Measurements from ENCODE around the gene GAMT.

Gene GAMT

DNA sequence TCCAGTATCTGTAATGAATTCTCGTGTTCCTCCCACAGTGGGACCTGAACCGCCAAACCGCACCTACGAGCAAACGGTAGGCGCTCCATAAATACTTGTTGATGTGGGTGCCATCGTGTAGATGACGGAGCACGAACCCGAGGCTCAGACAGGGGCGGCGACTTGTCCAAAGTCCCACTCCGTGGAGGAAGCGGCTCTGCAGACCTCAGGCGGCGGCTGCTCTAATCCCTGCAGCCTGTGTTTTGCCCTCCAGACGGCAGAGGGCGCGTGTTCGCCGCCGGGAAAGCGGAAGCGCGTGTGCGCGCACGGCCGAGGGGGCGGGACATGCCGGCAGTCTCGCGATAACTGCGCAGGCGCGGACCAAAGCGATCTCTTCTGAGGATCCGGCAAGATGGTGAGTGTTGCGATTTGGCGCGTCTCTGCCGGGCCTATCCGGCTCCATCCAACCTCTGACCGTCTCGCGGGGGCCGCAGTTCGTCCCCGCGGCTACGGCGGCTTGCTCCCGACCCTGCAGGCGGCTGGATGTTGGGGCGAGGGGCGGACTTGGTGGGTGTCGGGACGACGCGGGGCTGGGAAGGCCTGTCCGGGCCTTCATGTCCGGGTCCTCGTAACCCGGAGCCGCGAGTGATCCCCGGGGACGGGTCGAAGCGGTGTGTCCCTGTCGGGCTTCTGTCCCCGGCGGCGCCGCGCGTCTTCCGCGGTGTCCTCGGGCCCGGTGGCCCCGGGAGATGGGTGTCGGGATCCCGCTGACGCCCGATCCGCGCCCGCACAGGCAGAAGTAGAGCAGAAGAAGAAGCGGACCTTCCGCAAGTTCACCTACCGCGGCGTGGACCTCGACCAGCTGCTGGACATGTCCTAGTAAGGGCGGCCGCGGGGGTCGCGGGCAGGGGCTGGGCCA, 36.9 kb upstream of the GAMT start, which contains the start of gene RPS15:
Gene RPS15 (plus strand): TSS at position 362 of the 898 bp plus-strand sequence. CDS start 30 bp downstream, at position 392.
- DNase-seq (ENCODE audit: low read depth): peak; percentile 79
- TF ChIP-seq, protein P1, sequence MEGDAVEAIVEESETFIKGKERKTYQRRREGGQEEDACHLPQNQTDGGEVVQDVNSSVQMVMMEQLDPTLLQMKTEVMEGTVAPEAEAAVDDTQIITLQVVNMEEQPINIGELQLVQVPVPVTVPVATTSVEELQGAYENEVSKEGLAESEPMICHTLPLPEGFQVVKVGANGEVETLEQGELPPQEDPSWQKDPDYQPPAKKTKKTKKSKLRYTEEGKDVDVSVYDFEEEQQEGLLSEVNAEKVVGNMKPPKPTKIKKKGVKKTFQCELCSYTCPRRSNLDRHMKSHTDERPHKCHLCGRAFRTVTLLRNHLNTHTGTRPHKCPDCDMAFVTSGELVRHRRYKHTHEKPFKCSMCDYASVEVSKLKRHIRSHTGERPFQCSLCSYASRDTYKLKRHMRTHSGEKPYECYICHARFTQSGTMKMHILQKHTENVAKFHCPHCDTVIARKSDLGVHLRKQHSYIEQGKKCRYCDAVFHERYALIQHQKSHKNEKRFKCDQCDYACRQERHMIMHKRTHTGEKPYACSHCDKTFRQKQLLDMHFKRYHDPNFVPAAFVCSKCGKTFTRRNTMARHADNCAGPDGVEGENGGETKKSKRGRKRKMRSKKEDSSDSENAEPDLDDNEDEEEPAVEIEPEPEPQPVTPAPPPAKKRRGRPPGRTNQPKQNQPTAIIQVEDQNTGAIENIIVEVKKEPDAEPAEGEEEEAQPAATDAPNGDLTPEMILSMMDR (IDR thresholded peaks at IDR 0.05; ENCODE audit: control insufficient read depth, extremely low read depth, insufficient read depth): peak; percentile 99
- H3K4me3 ChIP-seq (ENCODE audit: low read depth, low read length): peak within 1 kb of the TSS; percentile 91

DNA sequence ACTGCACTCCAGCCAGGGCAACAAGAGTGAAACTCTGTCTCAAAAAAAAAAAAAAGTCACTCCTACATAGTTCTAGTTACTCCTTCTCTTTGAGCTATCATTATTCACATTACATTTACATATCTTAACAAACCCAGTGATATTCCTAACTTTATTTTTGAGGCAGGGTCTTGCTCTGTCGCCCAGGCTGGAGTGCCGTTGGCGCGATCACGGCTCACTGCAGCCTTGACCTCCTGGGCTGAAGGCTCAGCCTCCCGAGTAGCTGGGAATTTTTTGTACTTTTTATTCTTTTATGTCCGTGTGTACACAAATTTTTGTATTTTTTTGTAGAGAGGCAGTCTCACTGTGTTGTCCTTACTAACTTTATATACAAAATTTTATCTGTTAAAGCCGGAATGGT, 36.3 kb upstream of the GAMT start:
- no peak overlapping the region; the same call in 1 of the 2 replicates for H3K4me3 ChIP-seq (ENCODE audit: low read depth, low read length)
- TF ChIP-seq, protein P1 (IDR thresholded peaks at IDR 0.05; ENCODE audit: control insufficient read depth, extremely low read depth, insufficient read depth): no peak
- DNase-seq (ENCODE audit: low read depth): no peak

DNA sequence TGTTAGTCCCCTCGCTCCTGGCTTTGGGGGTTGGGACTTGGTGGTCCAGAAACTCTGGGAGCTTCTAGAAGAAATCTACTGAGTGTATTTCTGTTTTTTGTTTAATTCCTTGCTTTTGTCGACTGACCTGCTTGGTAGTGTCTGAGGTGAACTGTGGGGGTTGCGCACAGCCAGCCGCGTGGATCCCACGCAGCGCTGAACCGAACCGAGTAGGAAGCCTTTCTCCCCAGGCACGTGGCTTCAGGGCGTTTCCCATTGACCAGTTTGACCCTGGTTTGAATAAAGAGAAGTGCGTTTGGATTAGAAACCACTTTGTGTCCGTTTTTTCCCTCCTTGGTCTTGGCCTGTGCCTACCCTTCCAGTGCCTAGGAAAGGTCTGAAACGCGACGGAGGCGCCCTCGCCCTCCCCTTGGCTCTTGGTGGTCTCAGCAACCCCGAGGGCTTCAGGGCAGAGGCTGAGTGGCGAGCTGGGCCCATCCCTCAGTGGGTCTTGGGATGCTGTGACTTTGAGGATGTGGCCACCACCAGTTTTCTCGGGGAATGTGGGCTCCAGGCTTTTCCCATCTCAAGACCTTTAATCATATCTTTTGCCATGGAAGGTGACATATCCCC, 34.1 kb upstream of the GAMT start:
- TF ChIP-seq, protein P1 (IDR thresholded peaks at IDR 0.05; ENCODE audit: control insufficient read depth, extremely low read depth, insufficient read depth): no peak
- no peak for DNase-seq (ENCODE audit: low read depth)
- no peak overlapping the region for H3K4me3 ChIP-seq (ENCODE audit: low read depth, low read length)

DNA sequence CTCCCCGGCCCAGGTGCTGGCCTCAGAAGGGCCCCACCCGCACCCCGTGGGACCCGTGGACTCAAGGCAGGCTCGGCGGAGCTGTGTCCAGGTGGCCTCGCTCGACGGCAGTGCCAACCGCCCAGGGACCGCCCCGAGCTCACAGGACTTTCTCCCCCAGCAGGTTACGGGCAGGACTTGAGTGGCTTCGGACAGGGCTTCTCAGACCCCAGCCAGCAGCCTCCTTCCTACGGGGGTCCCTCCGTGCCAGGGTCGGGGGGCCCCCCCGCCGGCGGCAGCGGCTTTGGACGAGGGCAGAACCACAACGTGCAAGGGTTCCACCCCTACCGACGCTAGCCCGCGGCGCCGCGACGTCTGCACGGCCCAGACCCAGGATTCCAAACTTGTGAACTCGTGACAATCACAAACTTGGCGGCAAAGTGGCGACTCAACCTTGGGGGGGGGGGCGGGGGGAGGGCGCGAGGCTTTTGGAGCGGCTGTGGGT, 33.3 kb upstream of the GAMT start:
- no peak for DNase-seq (ENCODE audit: low read depth)
- TF ChIP-seq, protein P1 (IDR thresholded peaks at IDR 0.05; ENCODE audit: control insufficient read depth, extremely low read depth, insufficient read depth): no peak

DNA sequence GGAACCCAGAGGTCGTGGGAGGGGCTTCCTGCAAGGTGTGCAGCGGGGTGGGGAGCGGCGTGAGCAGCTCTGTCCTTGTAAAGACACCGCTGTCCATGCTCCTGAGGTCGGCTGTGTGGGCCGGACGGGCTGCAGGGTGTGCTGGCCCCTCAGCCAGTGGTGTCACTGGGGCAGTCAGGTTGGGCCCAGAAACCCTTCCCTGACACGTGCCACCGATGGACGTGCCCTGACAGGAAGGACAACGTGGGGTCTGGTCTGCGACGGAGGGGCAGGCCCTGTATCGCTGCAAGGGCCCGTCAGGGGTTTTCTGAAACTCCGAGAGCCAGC, 32.7 kb upstream of the GAMT start:
- TF ChIP-seq, protein P1 (IDR thresholded peaks at IDR 0.05; ENCODE audit: control insufficient read depth, extremely low read depth, insufficient read depth): no peak
- H3K4me3 ChIP-seq (ENCODE audit: low read depth, low read length): no peak overlapping the region
- no peak for DNase-seq (ENCODE audit: low read depth)

More for the DNA sequence above, 33.3 kb upstream of the GAMT start:
- H3K4me3 ChIP-seq (ENCODE audit: low read depth, low read length): no peak overlapping the region

DNA sequence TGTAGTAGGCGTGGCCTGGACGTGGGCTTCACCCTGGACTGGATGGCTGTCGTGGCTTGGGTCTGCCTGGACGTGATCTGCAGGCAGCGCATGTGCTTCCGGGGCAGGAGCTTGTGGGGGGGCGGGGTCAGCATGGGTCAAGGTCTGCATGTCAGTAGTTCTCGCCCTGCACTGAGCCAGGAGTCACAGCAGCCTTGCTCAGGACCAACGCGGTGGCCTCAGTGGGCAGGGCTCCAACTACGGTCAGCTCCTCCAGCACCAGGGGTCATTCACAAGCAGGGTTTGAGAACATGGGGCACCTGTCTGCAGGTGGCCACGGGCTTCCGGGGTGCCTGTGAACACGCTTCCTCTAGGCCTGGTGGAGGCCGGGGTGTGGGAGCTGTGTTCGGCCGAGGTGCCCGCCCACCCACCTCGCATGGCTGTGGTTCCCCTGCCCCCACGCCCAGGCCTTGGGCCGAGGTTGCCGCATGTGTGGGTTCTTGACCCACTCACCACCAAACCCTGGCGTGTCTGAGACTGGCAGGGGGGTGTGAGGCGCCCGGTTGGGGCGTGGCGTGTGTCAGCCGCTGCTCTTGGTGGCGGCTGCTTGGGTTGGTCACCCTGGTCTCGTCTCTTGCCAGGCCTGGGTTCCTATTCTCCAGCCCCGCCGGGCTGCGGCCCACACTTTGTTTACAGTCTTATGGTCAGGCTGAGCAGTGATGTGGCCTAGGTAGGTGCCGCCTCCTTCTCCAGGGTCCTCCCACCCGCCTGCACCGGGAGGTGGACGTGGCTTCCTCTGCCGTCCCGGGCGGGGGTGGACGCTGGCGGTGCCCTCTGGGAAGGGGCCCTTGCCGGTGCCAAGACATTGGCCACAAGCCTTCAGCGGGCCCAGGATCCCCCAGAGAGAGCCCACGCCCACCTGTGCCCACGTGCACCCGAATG, 32.0 kb upstream of the GAMT start:
- TF ChIP-seq, protein P1 (IDR thresholded peaks at IDR 0.05; ENCODE audit: control insufficient read depth, extremely low read depth, insufficient read depth): no peak
- no peak overlapping the region for H3K4me3 ChIP-seq (ENCODE audit: low read depth, low read length)
- DNase-seq (ENCODE audit: low read depth): no peak

Measured in LNCaP clone FGC (cell line).